GM12873 (cell line): ENCODE data around the gene SLC29A3.

Experiments
- TF ChIP-seq, protein P1 (sequence below): IDR thresholded peaks from 2 replicates; pipeline ENCODE4 v1.5.1; 2012; ENCODE audit warnings: low read depth, mild to moderate bottlenecking, moderate library complexity, low read length, control low read depth; ENCODE audit not compliant: insufficient read depth; ENCODE audit errors: missing control alignments

SLC29A3 gene

DNA sequence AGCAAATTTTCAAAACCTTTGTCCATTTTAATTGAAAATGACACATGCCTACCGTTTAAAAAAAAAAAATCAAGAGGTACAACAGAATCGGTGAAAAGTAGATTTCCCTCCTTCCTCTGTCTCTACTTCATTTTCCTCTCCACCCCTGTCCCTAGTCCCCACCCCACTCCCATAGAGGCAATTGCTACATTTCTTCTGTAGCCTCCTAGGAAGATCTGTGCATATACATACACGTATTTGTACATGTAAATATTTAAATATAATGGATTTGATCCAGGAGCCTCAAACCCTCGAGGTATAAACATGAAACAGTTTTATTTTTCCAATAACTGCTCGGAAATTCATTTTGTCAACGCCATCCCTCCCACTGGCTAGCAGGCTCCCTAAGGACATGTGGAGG, 14.1 kb upstream of the SLC29A3 start:
- TF ChIP-seq, protein P1, sequence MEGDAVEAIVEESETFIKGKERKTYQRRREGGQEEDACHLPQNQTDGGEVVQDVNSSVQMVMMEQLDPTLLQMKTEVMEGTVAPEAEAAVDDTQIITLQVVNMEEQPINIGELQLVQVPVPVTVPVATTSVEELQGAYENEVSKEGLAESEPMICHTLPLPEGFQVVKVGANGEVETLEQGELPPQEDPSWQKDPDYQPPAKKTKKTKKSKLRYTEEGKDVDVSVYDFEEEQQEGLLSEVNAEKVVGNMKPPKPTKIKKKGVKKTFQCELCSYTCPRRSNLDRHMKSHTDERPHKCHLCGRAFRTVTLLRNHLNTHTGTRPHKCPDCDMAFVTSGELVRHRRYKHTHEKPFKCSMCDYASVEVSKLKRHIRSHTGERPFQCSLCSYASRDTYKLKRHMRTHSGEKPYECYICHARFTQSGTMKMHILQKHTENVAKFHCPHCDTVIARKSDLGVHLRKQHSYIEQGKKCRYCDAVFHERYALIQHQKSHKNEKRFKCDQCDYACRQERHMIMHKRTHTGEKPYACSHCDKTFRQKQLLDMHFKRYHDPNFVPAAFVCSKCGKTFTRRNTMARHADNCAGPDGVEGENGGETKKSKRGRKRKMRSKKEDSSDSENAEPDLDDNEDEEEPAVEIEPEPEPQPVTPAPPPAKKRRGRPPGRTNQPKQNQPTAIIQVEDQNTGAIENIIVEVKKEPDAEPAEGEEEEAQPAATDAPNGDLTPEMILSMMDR, result no peak

DNA sequence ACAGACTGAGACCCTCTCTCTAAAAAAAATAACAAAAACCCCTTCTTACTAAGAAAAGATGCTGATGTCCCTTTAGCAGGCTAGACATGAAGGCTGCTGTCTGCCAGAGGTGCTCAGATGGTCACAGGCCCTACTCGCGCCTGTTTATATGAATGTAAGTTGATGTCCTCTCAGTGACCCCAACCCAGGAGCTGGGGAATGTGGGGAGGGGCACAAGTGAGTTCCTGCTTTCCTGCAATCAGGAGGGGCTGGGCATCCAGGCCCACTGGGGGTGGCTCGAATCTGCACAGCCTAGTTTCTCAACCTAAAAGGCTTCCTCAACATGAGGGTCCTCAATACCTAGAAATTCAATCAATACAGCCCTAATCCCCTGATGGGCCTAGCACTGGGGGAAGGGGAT, 12.1 kb upstream of the SLC29A3 start:
- TF ChIP-seq, protein P1, result no peak

DNA sequence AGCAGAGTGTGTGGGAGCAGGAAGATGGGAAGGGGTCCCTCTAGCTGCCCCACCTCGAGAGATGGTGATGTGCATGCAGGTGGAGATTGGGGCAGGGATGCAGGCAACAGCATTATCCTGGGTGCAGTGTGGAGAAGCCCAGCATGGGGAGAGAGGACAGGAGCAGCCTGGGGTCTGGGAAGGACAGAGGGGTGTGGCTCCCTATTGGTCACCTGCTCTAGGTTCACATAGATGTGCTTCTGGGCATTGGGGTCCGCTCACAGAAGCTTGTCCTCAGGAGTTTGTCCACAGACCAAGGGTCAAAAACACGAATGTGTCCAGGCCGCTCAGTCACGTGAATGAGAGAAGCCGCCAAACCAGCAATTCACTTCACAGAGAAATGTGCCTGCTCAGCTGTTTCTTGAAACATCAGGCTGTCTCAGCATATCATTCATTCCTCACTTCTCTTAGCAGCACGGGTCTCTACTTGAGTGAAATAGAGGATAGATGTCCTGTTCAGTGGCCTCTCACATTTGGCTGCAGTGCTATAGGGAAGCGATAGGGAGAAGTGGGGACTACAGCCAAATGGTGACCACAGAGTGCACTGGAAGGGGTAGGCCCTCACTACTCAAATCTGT, 11.5 kb upstream of the SLC29A3 start:
- TF ChIP-seq, protein P1, result no peak

DNA sequence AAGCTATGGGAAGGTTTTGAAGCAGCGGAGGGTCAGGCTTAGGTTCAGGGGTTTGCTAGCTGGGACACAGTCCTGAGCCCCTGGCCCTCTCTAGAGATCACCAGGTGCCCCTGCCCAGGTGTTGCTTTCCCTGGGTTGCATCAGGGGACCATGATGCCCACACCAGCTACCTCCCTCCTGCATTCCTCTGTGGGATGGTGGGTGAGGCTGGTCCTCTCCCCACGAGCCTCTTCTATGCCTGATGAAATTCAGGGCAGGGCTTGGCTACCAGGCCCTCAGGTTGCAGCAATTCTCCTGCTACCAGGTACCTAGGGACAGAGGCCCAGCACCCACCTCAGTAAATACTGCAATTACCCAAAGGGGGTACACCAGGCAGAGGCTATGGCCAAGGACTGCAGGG, 10.8 kb upstream of the SLC29A3 start:
- TF ChIP-seq, protein P1, result no peak

DNA sequence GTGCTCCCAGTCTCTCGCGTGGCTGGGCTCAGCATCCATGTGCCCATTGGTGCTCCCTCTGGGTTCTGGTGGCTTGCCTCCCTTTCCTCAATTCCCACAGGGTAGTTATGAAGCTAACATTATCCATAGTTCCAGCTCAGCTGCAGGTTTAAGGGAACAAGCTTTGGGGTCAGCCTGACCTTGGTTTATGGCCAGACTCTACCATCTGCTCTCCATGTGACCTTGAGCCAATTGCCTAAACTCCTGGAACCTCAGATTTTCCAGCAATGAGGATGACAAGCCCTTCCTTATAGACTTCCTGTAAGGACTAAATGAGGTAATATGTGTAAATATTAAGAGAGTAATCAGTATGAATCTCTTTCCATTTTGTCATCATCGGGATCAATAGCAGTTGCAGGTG, 10.1 kb upstream of the SLC29A3 start:
- TF ChIP-seq, protein P1, result no peak

DNA sequence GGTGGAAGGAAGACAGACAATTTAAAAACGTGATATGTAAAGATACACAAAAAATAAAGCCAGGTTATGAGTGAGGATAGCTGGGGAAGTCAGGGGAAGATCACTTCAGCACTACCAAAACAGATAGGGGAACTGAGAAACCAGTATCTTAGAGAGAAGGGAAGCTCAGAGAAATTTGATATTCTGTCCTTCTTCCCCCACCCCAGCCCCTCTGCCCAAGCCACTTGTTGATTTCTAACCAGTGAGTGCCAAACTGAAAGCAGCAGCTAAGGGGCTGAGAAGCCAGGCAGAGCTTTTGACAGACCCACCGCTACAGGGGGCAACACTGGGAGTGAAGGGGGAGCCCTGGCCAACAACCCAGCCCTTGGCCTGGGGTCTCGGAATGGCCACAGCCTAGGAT, 9.1 kb upstream of the SLC29A3 start:
- TF ChIP-seq, protein P1, result no peak

DNA sequence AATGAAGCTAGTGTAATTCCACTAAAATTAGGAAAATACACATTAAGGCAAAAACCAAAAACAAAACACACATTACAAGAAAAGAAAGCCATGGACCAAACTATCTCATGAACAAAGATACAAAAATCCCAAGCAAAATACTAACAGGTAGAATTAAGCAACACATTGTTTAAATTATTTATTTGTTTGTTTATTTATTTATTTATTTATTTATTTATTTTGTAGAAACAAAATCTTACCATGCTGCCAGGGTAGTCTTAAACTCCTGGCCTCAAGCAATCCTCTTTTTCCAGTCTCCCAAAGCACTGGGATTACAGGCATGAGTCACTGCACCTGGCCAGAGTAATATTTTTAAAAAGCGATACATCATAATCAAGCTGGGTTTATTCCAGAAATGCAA, 6.8 kb upstream of the SLC29A3 start:
- TF ChIP-seq, protein P1, result no peak
